Urinary bladder (tissue), 4 donors: ENCODE results near the gene MBP. TPM values are rescaled to one million over a fixed set of nuclear protein-coding genes. Genes with fewer than 3 reads are reported as not detected.

Experiments used
- DNase-seq: peaks from one replicate; pipeline ENCODE4 v3.0.0-alpha.2; 2015; ENCODE audit errors: extremely low spot score
- H3K27ac ChIP-seq: one replicate; pipeline ENCODE4 v1.5.1; 2013; ENCODE audit warnings: low read depth, mild to moderate bottlenecking, moderate library complexity
- H3K36me3 ChIP-seq: one replicate; pipeline ENCODE4 v1.6.1; 2013; ENCODE audit warnings: mild to moderate bottlenecking, moderate library complexity; ENCODE audit not compliant: insufficient read depth
- H3K4me1 ChIP-seq: one replicate; pipeline ENCODE4 v1.6.1; 2013; ENCODE audit warnings: mild to moderate bottlenecking, moderate library complexity; ENCODE audit not compliant: insufficient read depth
- H3K4me3 ChIP-seq: one replicate; pipeline ENCODE4 v1.5.1; 2013; ENCODE audit warnings: low read depth, low read length
- WGBS: extraction: QIAGEN DNeasy Blood & Tissue Kit; methylation state at CpG from one replicate; pipeline ENCODE4 v1.1.7; 2013; 5-methylcytosine and 5-hydroxymethylcytosine counted together
- polyA plus RNA-seq: library from polyadenylated mRNA; stranded (reverse); fragments of 200-250 nt; gene quantifications from one replicate; pipeline ENCODE4 v1.2.3, GENCODE V29; 2013
- total RNA-seq: library from RNA; depleted of rRNA; stranded (reverse); fragments of >200 nt; gene quantifications from one replicate; pipeline ENCODE4 v1.2.3, GENCODE V29; 2014
- donor health status: healthy with polysubstance abuse.
- donor health status: healthy.

The MBP gene
- total and polyA plus RNA-seq, 2 donors, result 9.6 to 24.4 TPM

- Histone ChIP-seq H3K36me3 (no peaks in the 10 kb centered on the region), H3K4me1 (no peaks in the 10 kb centered on the region), H3K27ac (peak overlapping the region; percentile 79), H3K4me3 (no peak overlapping the region)
- DNase-seq, result no peak
- 47% methylated on average over 14 of the region's 14 CpGs for WGBS
Measured at GRCh38 chr18:77067291-77068061, 65.1 kb downstream of the MBP start.

GRCh38 chr18:77066689-77067088 is 65.9 kb downstream of the MBP start:
- no peak for DNase-seq
- no peak overlapping the region for H3K4me3 ChIP-seq
- H3K36me3 ChIP-seq, result no peaks in the 10 kb centered on the region
- no peak overlapping the region for H3K27ac ChIP-seq
- 89% methylated on average over 9 of the region's 9 CpGs for WGBS
- no peaks in the 10 kb centered on the region for H3K4me1 ChIP-seq

GRCh38 chr18:77066101-77066500 is 66.5 kb downstream of the MBP start:
- H3K27ac ChIP-seq, result no peak overlapping the region
- no peak overlapping the region for H3K4me3 ChIP-seq
- 96% methylated on average over 9 of the region's 9 CpGs for WGBS
- no peaks in the 10 kb centered on the region for H3K36me3 ChIP-seq
- no peaks in the 10 kb centered on the region for H3K4me1 ChIP-seq
- no peak for DNase-seq

- Histone ChIP-seq H3K27ac (peak overlapping the region; percentile 82), H3K4me1 (no peaks in the 10 kb centered on the region), H3K36me3 (no peaks in the 10 kb centered on the region), H3K4me3 (no peak overlapping the region)
- WGBS, result 60% methylated on average over 13 of the region's 13 CpGs
- DNase-seq, result no peak
Measured at GRCh38 chr18:77065221-77065981, 67.2 kb downstream of the MBP start.

GRCh38 chr18:77063260-77063659 is 69.3 kb downstream of the MBP start:
- no peak for DNase-seq
- Histone ChIP-seq H3K27ac (no peak overlapping the region), H3K36me3 (no peaks in the 10 kb centered on the region), H3K4me1 (no peaks in the 10 kb centered on the region), H3K4me3 (no peak overlapping the region)
- WGBS, result 86% methylated on average over 7 of the region's 7 CpGs

- H3K27ac ChIP-seq, result no peak overlapping the region
- no peak for DNase-seq
Measured at GRCh38 chr18:77062518-77063003, 70.0 kb downstream of the MBP start.

GRCh38 chr18:77061946-77062517 is 70.6 kb downstream of the MBP start:
- DNase-seq, result no peak

More at GRCh38 chr18:77062518-77063003, 70.0 kb downstream of the MBP start:
- H3K36me3 ChIP-seq, result no peaks in the 10 kb centered on the region
- H3K4me3 ChIP-seq, result no peak overlapping the region
- H3K4me1 ChIP-seq, result no peaks in the 10 kb centered on the region
- WGBS, result 72% methylated on average over 12 of the region's 12 CpGs

GRCh38 chr18:77061281-77061945 is 71.2 kb downstream of the MBP start:
- Histone ChIP-seq H3K36me3 (no peaks in the 10 kb centered on the region), H3K27ac (no peak overlapping the region), H3K4me3 (no peak overlapping the region), H3K4me1 (no peaks in the 10 kb centered on the region)
- DNase-seq, result no peak
- WGBS, result 79% methylated on average over 6 of the region's 6 CpGs

More at GRCh38 chr18:77061946-77062517, 70.6 kb downstream of the MBP start:
- WGBS, result 75% methylated on average over 15 of the region's 15 CpGs
- Histone ChIP-seq H3K27ac (peak overlapping the region; percentile 13), H3K4me1 (no peaks in the 10 kb centered on the region), H3K4me3 (no peak overlapping the region), H3K36me3 (no peaks in the 10 kb centered on the region)

GRCh38 chr18:77060151-77060550 is 72.4 kb downstream of the MBP start:
- WGBS, result 96% methylated on average over 4 of the region's 4 CpGs
- Histone ChIP-seq H3K27ac (no peak overlapping the region), H3K4me3 (no peak overlapping the region), H3K36me3 (no peaks in the 10 kb centered on the region), H3K4me1 (peaks cover 3% of the 10 kb centered on the region)
- no peak for DNase-seq

GRCh38 chr18:77059294-77059916 is 73.2 kb downstream of the MBP start:
- WGBS, result 91% methylated on average over 2 of the region's 2 CpGs

GRCh38 chr18:77058290-77058835 is 74.2 kb downstream of the MBP start:
- WGBS, result 78% methylated on average over 32 of the region's 32 CpGs
- no peaks in the 10 kb centered on the region for H3K36me3 ChIP-seq
- H3K4me1 ChIP-seq, result peaks cover 3% of the 10 kb centered on the region
- H3K27ac ChIP-seq, result no peak overlapping the region
- no peak overlapping the region for H3K4me3 ChIP-seq
- no peak for DNase-seq

More at GRCh38 chr18:77059294-77059916, 73.2 kb downstream of the MBP start:
- Histone ChIP-seq H3K36me3 (no peaks in the 10 kb centered on the region), H3K4me1 (peaks cover 3% of the 10 kb centered on the region), H3K27ac (no peak overlapping the region), H3K4me3 (no peak overlapping the region)
- DNase-seq, result no peak

- H3K4me3 ChIP-seq, result no peak overlapping the region
- H3K4me1 ChIP-seq, result peaks cover 3% of the 10 kb centered on the region
- WGBS, result 61% methylated on average over 5 of the region's 5 CpGs
- H3K27ac ChIP-seq, result no peak overlapping the region
- no peaks in the 10 kb centered on the region for H3K36me3 ChIP-seq
- no peak for DNase-seq
Measured at GRCh38 chr18:77057006-77057395, 75.6 kb downstream of the MBP start.
